Germinal center (tissue), 1 donor: ENCODE measurements around the gene POLQ.
"Not testable (repeated sequence)": the region's sequence is repeated elsewhere in the genome, so short reads cannot be mapped to it uniquely, and the experiment has no call there.

ENCODE experiments used
- DNase-seq: peaks from one replicate; pipeline ENCODE4 v3.0.0; 2012; ENCODE audit warnings: mixed read lengths, low spot score

Gene POLQ

GRCh38 chr3:121418182-121418581, 127.6 kb downstream of the POLQ start:
- no peak for DNase-seq

GRCh38 chr3:121414924-121415323, 130.9 kb downstream of the POLQ start:
- no peak for DNase-seq

DNA sequence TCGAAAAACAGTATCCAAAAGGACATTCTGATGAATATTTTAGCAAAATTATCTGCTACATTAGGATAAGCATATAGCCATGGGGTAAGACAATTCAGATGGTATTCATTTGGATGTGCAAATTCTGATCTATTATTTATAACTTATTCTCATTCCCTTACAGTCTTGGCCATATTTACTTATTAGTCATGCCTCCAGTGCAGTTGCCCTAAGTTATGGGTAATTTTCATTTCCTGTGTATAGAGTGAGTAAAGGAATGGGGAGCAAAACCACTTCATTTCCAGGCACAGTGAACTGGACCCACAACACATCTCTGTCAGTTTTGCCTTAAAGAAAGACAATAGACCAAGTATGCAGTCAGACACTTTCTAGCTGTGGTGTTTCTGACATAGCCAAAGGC, 134.3 kb downstream of the POLQ start:
- DNase-seq, result no peak

- DNase-seq, result no peak
These were observed 140.2 kb downstream of the POLQ start for GRCh38 chr3:121405631-121406030.

DNA sequence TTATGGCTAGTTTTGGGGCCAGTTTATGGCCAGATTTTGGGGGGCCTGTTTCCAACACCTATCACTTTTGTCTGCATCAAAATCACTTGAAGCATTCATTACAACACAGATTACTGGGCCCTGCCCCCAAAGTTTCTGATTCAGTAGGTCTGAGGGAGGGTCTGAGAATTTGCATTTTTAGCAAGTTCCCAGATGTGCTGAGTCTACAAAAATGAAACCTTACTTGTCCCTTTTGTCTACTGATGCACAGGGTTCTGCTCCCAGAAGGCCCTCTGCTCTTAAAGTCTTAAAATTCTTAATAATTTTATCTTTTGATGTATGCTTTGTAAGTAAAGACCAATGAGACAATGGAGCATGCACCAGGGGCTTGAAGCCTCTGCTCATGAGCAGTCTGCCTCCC, 146.0 kb downstream of the POLQ start:
- DNase-seq, result no peak

- DNase-seq, result not testable (repeated sequence)
These were observed 147.7 kb downstream of the POLQ start for GRCh38 chr3:121398051-121398450.

DNA sequence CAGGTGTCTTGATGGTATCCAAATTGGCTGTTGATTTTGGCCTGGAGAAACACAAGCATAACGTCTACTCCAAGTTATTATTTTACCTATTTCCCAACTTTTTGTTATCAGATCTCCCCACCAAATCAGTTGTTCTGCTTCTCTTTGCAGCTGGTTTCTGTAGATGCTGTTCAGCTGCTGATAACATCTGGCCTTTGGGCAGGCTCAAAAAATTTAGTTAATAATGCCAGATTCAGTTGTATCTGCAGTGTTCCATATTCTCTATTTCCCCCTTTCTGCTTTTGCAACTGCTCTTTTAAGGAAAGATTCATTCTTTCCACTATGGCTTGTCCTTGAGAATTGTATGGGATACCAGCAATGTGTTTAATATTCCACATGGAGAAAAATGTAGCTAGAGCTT, 149.8 kb downstream of the POLQ start:
- DNase-seq, result not testable (repeated sequence)

- not testable (repeated sequence) for DNase-seq
These were observed 157.5 kb downstream of the POLQ start for GRCh38 chr3:121388308-121388707.
